K562 (cell line): Measurements from ENCODE around the gene BSPRY. TPM values are rescaled to one million over a fixed set of nuclear protein-coding genes. Genes with fewer than 3 reads are reported as not detected.

Experiments
- DNMT1 ChIP-seq: fragments of 450-650 bp; IDR thresholded peaks from 2 replicates; pipeline ENCODE4 v1.6.1; 2016; ENCODE audit warnings: antibody characterized with exemption, mild to moderate bottlenecking
- JUN ChIP-seq, 2 experiments: sonication (generic) in 1 of 2; formaldehyde crosslinking in 1 of 2; IDR thresholded peaks; 2 replicates each; pipeline versions ENCODE4 v1.6.1 to v1.8.0; 2012 to 2022; ENCODE audit warnings: borderline replicate concordance in 2 of 2, mild to moderate bottlenecking in 2 of 2, improper control_type of control experiment in 1 of 2, low read depth in 1 of 2, low read length in 1 of 2, missing genetic modification reagents in 1 of 2
- MLX ChIP-seq, 2 experiments: fragments of 450-650 bp in 1 of 2; sonication (generic) in 1 of 2; formaldehyde crosslinking; conservative IDR thresholded peaks; 2 replicates each; pipeline versions ENCODE4 v1.4.0 to v1.8.1; 2020 to 2022; ENCODE audit warnings: mild to moderate bottlenecking in 1 of 2, missing genetic modification reagents in 1 of 2
- TOE1 ChIP-seq, 2 experiments: fragments of 450-650 bp in 1 of 2; sonication (generic) in 1 of 2; formaldehyde crosslinking in 1 of 2; IDR thresholded peaks; 2 replicates each; pipeline versions ENCODE4 v1.7.1 to v1.8.0; 2016 to 2022; ENCODE audit warnings: borderline replicate concordance in 2 of 2, mild to moderate bottlenecking in 2 of 2, antibody characterized with exemption in 1 of 2, inconsistent platforms in 1 of 2, low read depth in 1 of 2, missing genetic modification reagents in 1 of 2, moderate library complexity in 1 of 2
- XRCC5 ChIP-seq: fragments of 200-400 bp; formaldehyde crosslinking; IDR thresholded peaks from 2 replicates; pipeline ENCODE4 v1.6.1; 2017; ENCODE audit warnings: low read depth, mild to moderate bottlenecking, low read length
- ZNF316 ChIP-seq: fragments of 450-650 bp; IDR thresholded peaks from 2 replicates; pipeline ENCODE4 v1.6.1; 2016
- polyA plus RNA-seq, 8 experiments: library from polyadenylated mRNA; depleted of rRNA in 4 of 8; stranded (reverse) in 5 of 8; unstranded in 3 of 8; fragments of >200 nt; fragmentation: Nextera tagmentation in 2 of 8; fragmentation: Illumina TruSeq in 1 of 8; extraction: Ambion mirVana in 2 of 8; extraction: Trizol in 1 of 8; gene quantifications; 2 replicates each; pipeline versions ENCODE4 v1.2.1 to v1.2.3, GENCODE V29; 2011 to 2014; ENCODE audit warnings: inconsistent platforms in 1 of 8, missing spikeins in 1 of 8
- total RNA-seq, 7 experiments: library from RNA; depleted of rRNA in 6 of 7; stranded (reverse); fragments of >200 nt in 6 of 7; fragmentation: Illumina TruSeq in 2 of 7; extraction: Trizol in 2 of 7; gene quantifications; 2 replicates each; pipeline versions ENCODE4 v1.2.1 to v1.2.3, GENCODE V29; 2011 to 2021; ENCODE audit warnings: low replicate concordance in 1 of 7
- TF ChIP-seq, protein P1 (sequence below): sonication (generic); formaldehyde crosslinking; IDR thresholded peaks from 2 replicates; pipeline ENCODE4 v1.8.1; 2023; ENCODE audit warnings: missing genetic modification reagents, mild to moderate bottlenecking, borderline replicate concordance
- TF ChIP-seq, protein P2 (sequence below): fragments of 200-600 bp; sonication (generic); IDR thresholded peaks from one replicate; pipeline ENCODE4 v1.6.1; 2012; ENCODE audit warnings: mild to moderate bottlenecking, low read depth, low read length, inconsistent platforms

The BSPRY gene
- total and polyA plus RNA-seq, 9 of the 15 experiments (the other 6 are each of a cell fraction or from before 2014, with no cell fraction given) = 0.07 to 0.67 (median 0.18) TPM

- TF ChIP-seq, protein P1, sequence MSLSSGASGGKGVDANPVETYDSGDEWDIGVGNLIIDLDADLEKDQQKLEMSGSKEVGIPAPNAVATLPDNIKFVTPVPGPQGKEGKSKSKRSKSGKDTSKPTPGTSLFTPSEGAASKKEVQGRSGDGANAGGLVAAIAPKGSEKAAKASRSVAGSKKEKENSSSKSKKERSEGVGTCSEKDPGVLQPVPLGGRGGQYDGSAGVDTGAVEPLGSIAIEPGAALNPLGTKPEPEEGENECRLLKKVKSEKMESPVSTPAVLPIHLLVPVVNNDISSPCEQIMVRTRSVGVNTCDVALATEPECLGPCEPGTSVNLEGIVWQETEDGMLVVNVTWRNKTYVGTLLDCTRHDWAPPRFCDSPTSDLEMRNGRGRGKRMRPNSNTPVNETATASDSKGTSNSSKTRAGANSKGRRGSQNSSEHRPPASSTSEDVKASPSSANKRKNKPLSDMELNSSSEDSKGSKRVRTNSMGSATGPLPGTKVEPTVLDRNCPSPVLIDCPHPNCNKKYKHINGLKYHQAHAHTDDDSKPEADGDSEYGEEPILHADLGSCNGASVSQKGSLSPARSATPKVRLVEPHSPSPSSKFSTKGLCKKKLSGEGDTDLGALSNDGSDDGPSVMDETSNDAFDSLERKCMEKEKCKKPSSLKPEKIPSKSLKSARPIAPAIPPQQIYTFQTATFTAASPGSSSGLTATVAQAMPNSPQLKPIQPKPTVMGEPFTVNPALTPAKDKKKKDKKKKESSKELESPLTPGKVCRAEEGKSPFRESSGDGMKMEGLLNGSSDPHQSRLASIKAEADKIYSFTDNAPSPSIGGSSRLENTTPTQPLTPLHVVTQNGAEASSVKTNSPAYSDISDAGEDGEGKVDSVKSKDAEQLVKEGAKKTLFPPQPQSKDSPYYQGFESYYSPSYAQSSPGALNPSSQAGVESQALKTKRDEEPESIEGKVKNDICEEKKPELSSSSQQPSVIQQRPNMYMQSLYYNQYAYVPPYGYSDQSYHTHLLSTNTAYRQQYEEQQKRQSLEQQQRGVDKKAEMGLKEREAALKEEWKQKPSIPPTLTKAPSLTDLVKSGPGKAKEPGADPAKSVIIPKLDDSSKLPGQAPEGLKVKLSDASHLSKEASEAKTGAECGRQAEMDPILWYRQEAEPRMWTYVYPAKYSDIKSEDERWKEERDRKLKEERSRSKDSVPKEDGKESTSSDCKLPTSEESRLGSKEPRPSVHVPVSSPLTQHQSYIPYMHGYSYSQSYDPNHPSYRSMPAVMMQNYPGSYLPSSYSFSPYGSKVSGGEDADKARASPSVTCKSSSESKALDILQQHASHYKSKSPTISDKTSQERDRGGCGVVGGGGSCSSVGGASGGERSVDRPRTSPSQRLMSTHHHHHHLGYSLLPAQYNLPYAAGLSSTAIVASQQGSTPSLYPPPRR (CRISPR knock-in tag) = no peak
- TF ChIP-seq DNMT1 (no peak), TOE1 (IDR thresholded peaks at IDR 0.05; ENCODE audit: borderline replicate concordance) (peak; percentile 95), TOE1 (CRISPR knock-in tag; IDR thresholded peaks at IDR 0.05; ENCODE audit: borderline replicate concordance, low read depth) (peak; percentile 36; the same call in 1 of the 2 replicates), ZNF316 (peak; percentile 59; the same call in 1 of the 2 replicates), MLX (CRISPR knock-in tag; conservative IDR thresholded peaks at IDR 0.05) (no peak), JUN (IDR thresholded peaks at IDR 0.05; ENCODE audit: borderline replicate concordance, low read depth, low read length) (peak; percentile 82), JUN (CRISPR knock-in tag; IDR thresholded peaks at IDR 0.05; ENCODE audit: borderline replicate concordance) (peak; percentile 78; the same call in 1 of the 2 replicates), XRCC5 (no peak)
- TF ChIP-seq, protein P2, sequence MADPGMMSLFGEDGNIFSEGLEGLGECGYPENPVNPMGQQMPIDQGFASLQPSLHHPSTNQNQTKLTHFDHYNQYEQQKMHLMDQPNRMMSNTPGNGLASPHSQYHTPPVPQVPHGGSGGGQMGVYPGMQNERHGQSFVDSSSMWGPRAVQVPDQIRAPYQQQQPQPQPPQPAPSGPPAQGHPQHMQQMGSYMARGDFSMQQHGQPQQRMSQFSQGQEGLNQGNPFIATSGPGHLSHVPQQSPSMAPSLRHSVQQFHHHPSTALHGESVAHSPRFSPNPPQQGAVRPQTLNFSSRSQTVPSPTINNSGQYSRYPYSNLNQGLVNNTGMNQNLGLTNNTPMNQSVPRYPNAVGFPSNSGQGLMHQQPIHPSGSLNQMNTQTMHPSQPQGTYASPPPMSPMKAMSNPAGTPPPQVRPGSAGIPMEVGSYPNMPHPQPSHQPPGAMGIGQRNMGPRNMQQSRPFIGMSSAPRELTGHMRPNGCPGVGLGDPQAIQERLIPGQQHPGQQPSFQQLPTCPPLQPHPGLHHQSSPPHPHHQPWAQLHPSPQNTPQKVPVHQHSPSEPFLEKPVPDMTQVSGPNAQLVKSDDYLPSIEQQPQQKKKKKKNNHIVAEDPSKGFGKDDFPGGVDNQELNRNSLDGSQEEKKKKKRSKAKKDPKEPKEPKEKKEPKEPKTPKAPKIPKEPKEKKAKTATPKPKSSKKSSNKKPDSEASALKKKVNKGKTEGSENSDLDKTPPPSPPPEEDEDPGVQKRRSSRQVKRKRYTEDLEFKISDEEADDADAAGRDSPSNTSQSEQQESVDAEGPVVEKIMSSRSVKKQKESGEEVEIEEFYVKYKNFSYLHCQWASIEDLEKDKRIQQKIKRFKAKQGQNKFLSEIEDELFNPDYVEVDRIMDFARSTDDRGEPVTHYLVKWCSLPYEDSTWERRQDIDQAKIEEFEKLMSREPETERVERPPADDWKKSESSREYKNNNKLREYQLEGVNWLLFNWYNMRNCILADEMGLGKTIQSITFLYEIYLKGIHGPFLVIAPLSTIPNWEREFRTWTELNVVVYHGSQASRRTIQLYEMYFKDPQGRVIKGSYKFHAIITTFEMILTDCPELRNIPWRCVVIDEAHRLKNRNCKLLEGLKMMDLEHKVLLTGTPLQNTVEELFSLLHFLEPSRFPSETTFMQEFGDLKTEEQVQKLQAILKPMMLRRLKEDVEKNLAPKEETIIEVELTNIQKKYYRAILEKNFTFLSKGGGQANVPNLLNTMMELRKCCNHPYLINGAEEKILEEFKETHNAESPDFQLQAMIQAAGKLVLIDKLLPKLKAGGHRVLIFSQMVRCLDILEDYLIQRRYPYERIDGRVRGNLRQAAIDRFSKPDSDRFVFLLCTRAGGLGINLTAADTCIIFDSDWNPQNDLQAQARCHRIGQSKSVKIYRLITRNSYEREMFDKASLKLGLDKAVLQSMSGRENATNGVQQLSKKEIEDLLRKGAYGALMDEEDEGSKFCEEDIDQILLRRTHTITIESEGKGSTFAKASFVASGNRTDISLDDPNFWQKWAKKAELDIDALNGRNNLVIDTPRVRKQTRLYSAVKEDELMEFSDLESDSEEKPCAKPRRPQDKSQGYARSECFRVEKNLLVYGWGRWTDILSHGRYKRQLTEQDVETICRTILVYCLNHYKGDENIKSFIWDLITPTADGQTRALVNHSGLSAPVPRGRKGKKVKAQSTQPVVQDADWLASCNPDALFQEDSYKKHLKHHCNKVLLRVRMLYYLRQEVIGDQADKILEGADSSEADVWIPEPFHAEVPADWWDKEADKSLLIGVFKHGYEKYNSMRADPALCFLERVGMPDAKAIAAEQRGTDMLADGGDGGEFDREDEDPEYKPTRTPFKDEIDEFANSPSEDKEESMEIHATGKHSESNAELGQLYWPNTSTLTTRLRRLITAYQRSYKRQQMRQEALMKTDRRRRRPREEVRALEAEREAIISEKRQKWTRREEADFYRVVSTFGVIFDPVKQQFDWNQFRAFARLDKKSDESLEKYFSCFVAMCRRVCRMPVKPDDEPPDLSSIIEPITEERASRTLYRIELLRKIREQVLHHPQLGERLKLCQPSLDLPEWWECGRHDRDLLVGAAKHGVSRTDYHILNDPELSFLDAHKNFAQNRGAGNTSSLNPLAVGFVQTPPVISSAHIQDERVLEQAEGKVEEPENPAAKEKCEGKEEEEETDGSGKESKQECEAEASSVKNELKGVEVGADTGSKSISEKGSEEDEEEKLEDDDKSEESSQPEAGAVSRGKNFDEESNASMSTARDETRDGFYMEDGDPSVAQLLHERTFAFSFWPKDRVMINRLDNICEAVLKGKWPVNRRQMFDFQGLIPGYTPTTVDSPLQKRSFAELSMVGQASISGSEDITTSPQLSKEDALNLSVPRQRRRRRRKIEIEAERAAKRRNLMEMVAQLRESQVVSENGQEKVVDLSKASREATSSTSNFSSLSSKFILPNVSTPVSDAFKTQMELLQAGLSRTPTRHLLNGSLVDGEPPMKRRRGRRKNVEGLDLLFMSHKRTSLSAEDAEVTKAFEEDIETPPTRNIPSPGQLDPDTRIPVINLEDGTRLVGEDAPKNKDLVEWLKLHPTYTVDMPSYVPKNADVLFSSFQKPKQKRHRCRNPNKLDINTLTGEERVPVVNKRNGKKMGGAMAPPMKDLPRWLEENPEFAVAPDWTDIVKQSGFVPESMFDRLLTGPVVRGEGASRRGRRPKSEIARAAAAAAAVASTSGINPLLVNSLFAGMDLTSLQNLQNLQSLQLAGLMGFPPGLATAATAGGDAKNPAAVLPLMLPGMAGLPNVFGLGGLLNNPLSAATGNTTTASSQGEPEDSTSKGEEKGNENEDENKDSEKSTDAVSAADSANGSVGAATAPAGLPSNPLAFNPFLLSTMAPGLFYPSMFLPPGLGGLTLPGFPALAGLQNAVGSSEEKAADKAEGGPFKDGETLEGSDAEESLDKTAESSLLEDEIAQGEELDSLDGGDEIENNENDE = no peak
Measured at GRCh38 chr9:113410207-113410864, 61.0 kb downstream of the BSPRY start, which contains the start of the genes C9orf43 and POLE3 (continued).
